HEK293 (cell line): ENCODE data around the gene PREX1.

ENCODE experiments used
- CTCF ChIA-PET: fragments of 350-600 bp; formaldehyde crosslinking; extraction: SDS; loops from one replicate; lab custom pipeline; 2021; ENCODE audit warnings: antibody characterized with exemption; lab: Yijun Ruan, JAX
- POLR2A ChIA-PET: fragments of 300-600 bp; formaldehyde crosslinking; extraction: SDS; loops from one replicate; lab custom pipeline; 2020; ENCODE audit warnings: antibody characterized with exemption, inconsistent platforms; lab: Yijun Ruan, JAX
- H3K27ac ChIP-seq: fragments of 200-500 bp; sonication (Bioruptor generic); 2 replicates; pipeline ENCODE4 v1.5.1; 2014; ENCODE audit warnings: low read depth, low read length, control low read depth, inconsistent platforms; ENCODE audit errors: extremely low read depth
- H3K36me3 ChIP-seq, 2 experiments: fragments of 200-500 bp in 1 of 2; sonication (Bioruptor generic) in 1 of 2; 1 replicate in 1 of 2; 2 replicates in 1 of 2; pipeline ENCODE4 v1.5.1; 2014 to 2017; ENCODE audit warnings: inconsistent platforms in 2 of 2, low read length in 2 of 2; ENCODE audit not compliant: control insufficient read depth in 2 of 2, insufficient read depth in 1 of 2
- H3K4me1 ChIP-seq: fragments of 200-500 bp; sonication (Bioruptor generic); 2 replicates; pipeline ENCODE4 v1.5.1; 2014; ENCODE audit warnings: mild to moderate bottlenecking, low read length, inconsistent platforms; ENCODE audit not compliant: control insufficient read depth, insufficient read depth
- H3K4me3 ChIP-seq: 2 replicates; pipeline ENCODE4 v1.5.1; 2011; ENCODE audit warnings: low read depth, mild to moderate bottlenecking, control low read depth, low read length, moderate library complexity
- H3K9me3 ChIP-seq: fragments of 200-500 bp; sonication (Bioruptor generic); 2 replicates; pipeline ENCODE4 v1.5.1; 2014; ENCODE audit warnings: low read depth, low read length, inconsistent platforms; ENCODE audit not compliant: control insufficient read depth, insufficient read depth
- GLI2 ChIP-seq: fragments of 450-650 bp; formaldehyde crosslinking; IDR thresholded peaks from 2 replicates; pipeline ENCODE4; 2017; ENCODE audit warnings: missing biosample characterization, missing genetic modification characterization, low read depth, borderline replicate concordance
- KLF16 ChIP-seq: fragments of 450-650 bp; formaldehyde crosslinking; IDR thresholded peaks from 2 replicates; pipeline ENCODE4 v1.5.1; 2017; ENCODE audit warnings: missing biosample characterization, missing genetic modification characterization
- REPIN1 ChIP-seq: fragments of 450-650 bp; formaldehyde crosslinking; IDR thresholded peaks from 2 replicates; pipeline ENCODE4 v1.5.1; 2017; ENCODE audit warnings: missing biosample characterization, missing genetic modification characterization, low read depth
- SCRT2 ChIP-seq: fragments of 450-650 bp; formaldehyde crosslinking; IDR thresholded peaks from 2 replicates; pipeline ENCODE4 v1.5.1; 2016; ENCODE audit warnings: missing biosample characterization, missing genetic modification characterization
- ZNF202 ChIP-seq: fragments of 450-650 bp; formaldehyde crosslinking; IDR thresholded peaks from 2 replicates; pipeline ENCODE4 v1.5.1; 2016; ENCODE audit warnings: missing biosample characterization, missing genetic modification characterization, borderline replicate concordance
- ZNF223 ChIP-seq: fragments of 450-650 bp; formaldehyde crosslinking; IDR thresholded peaks from 2 replicates; pipeline ENCODE4 v1.5.1; 2016; ENCODE audit warnings: missing biosample characterization, missing genetic modification characterization
- ZNF239 ChIP-seq: fragments of 450-650 bp; formaldehyde crosslinking; IDR thresholded peaks from 2 replicates; pipeline ENCODE4 v1.5.1; 2016; ENCODE audit warnings: missing biosample characterization, missing genetic modification characterization
- ZNF274 ChIP-seq, 2 experiments: fragments of 200-500 bp in 1 of 2; fragments of 450-650 bp in 1 of 2; sonication (Bioruptor generic) in 1 of 2; formaldehyde crosslinking in 1 of 2; IDR thresholded peaks; 2 replicates each; pipeline versions ENCODE4 v1.5.1 to v1.6.1; 2014 to 2016; ENCODE audit warnings: borderline replicate concordance in 1 of 2, inconsistent platforms in 1 of 2, low read length in 1 of 2, missing biosample characterization in 1 of 2, missing genetic modification characterization in 1 of 2
- ZNF423 ChIP-seq: fragments of 450-650 bp; formaldehyde crosslinking; IDR thresholded peaks from 2 replicates; pipeline ENCODE4 v1.5.1; 2016; ENCODE audit warnings: missing biosample characterization, missing genetic modification characterization
- ZNF433 ChIP-seq: fragments of 450-650 bp; formaldehyde crosslinking; IDR thresholded peaks from 2 replicates; pipeline ENCODE4 v1.5.1; 2016; ENCODE audit warnings: missing biosample characterization, missing genetic modification characterization, low read depth
- ZNF521 ChIP-seq: fragments of 450-650 bp; formaldehyde crosslinking; IDR thresholded peaks from 2 replicates; pipeline ENCODE4 v1.5.1; 2017; ENCODE audit warnings: missing biosample characterization, mild to moderate bottlenecking, missing genetic modification characterization
- ZNF600 ChIP-seq: fragments of 450-650 bp; formaldehyde crosslinking; IDR thresholded peaks from 2 replicates; pipeline ENCODE4 v1.5.1; 2016; ENCODE audit warnings: missing biosample characterization, missing genetic modification characterization
- ZNF621 ChIP-seq: fragments of 450-650 bp; formaldehyde crosslinking; IDR thresholded peaks from 2 replicates; pipeline ENCODE4 v1.5.1; 2017; ENCODE audit warnings: missing biosample characterization, missing genetic modification characterization
- ZNF670 ChIP-seq: fragments of 450-650 bp; formaldehyde crosslinking; IDR thresholded peaks from 2 replicates; pipeline ENCODE4 v1.5.1; 2016; ENCODE audit warnings: missing biosample characterization, missing genetic modification characterization, low read depth
- ZNF776 ChIP-seq: fragments of 450-650 bp; formaldehyde crosslinking; IDR thresholded peaks from 2 replicates; pipeline ENCODE4 v1.5.0; 2017; ENCODE audit warnings: missing biosample characterization, missing genetic modification characterization, borderline replicate concordance
- TF ChIP-seq, protein P1 (sequence below): fragments of 450-650 bp; formaldehyde crosslinking; conservative IDR thresholded peaks from 2 replicates; pipeline ENCODE4 v1.5.1; 2016; ENCODE audit warnings: low read depth, missing biosample characterization, missing genetic modification characterization
- TF ChIP-seq, protein P2 (sequence below): fragments of 450-650 bp; IDR thresholded peaks from 2 replicates; pipeline ENCODE4 v1.5.1; 2018; ENCODE audit warnings: missing biosample characterization, mild to moderate bottlenecking, missing genetic modification characterization
- TF ChIP-seq, protein P3 (sequence below): fragments of 450-650 bp; formaldehyde crosslinking; IDR thresholded peaks from 2 replicates; pipeline ENCODE4 v1.5.1; 2016; ENCODE audit warnings: missing biosample characterization, missing genetic modification characterization
- TF ChIP-seq, protein P4 (sequence below): IDR thresholded peaks from 2 replicates; pipeline ENCODE4 v1.6.1; 2011; ENCODE audit warnings: mild to moderate bottlenecking, low read depth, low read length, borderline replicate concordance

PREX1 gene

DNA sequence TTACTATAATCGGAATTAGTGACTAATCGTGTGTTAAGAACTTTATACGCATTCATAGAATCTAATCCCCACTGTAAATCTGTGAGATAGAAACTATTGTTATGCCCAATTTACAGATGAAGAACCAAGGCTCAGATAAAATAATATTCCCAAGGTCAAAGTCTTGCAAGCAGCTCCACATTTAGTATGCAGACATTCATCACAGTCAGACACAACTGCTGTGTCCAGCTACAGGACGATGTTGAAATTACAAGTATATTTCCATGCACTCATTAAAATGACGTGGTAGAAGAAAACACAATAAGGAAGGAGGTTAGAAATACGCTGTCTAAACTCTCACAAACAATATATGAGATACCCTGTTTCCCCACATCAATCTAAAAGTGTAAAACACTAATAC is 82.5 kb downstream of the PREX1 start (continued):
- TF ChIP-seq, protein P1, sequence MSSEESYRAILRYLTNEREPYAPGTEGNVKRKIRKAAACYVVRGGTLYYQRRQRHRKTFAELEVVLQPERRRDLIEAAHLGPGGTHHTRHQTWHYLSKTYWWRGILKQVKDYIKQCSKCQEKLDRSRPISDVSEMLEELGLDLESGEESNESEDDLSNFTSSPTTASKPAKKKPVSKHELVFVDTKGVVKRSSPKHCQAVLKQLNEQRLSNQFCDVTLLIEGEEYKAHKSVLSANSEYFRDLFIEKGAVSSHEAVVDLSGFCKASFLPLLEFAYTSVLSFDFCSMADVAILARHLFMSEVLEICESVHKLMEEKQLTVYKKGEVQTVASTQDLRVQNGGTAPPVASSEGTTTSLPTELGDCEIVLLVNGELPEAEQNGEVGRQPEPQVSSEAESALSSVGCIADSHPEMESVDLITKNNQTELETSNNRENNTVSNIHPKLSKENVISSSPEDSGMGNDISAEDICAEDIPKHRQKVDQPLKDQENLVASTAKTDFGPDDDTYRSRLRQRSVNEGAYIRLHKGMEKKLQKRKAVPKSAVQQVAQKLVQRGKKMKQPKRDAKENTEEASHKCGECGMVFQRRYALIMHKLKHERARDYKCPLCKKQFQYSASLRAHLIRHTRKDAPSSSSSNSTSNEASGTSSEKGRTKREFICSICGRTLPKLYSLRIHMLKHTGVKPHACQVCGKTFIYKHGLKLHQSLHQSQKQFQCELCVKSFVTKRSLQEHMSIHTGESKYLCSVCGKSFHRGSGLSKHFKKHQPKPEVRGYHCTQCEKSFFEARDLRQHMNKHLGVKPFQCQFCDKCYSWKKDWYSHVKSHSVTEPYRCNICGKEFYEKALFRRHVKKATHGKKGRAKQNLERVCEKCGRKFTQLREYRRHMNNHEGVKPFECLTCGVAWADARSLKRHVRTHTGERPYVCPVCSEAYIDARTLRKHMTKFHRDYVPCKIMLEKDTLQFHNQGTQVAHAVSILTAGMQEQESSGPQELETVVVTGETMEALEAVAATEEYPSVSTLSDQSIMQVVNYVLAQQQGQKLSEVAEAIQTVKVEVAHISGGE (tag by site-specific recombination): no peak
- TF ChIP-seq ZNF202 (tag by site-specific recombination) (no peak), KLF16 (tag by site-specific recombination) (no peak), ZNF776 (tag by site-specific recombination) (no peak)

DNA sequence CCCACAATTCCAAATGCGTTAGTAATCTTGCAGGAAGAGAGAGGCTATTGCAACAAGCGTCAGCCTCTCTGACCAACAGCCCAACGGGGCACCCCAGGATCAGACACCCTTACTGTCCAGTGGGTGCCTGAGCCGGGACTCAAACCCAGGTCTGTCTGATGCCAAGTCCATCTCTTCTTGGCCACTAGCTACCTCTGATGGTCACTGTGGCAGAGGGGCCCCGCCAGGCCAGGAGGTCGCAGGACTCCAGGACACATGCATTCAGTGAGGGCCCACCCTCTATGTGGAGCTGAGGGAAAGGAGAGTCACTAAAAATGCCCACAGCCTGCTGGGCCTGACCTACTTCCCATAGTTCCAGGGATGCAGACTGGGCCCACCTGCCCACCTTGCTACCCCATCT is 83.3 kb downstream of the PREX1 start:
- POLR2A ChIA-PET: no interaction called here
- Histone ChIP-seq H3K27ac (no peak overlapping the region), H3K4me3 (no peak overlapping the region), H3K36me3 (peaks cover 0 to 2% of the 10 kb centered on the region in 2 experiments; a peak in 1 of 3 replicates), H3K4me1 (no peaks in the 10 kb centered on the region), H3K9me3 (no peaks in the 10 kb centered on the region)
- CTCF ChIA-PET: no interaction called here
- TF ChIP-seq, protein P2, sequence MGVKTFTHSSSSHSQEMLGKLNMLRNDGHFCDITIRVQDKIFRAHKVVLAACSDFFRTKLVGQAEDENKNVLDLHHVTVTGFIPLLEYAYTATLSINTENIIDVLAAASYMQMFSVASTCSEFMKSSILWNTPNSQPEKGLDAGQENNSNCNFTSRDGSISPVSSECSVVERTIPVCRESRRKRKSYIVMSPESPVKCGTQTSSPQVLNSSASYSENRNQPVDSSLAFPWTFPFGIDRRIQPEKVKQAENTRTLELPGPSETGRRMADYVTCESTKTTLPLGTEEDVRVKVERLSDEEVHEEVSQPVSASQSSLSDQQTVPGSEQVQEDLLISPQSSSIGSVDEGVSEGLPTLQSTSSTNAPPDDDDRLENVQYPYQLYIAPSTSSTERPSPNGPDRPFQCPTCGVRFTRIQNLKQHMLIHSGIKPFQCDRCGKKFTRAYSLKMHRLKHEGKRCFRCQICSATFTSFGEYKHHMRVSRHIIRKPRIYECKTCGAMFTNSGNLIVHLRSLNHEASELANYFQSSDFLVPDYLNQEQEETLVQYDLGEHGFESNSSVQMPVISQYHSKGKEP (tag by site-specific recombination): no peak
- TF ChIP-seq ZNF621 (tag by site-specific recombination) (no peak), ZNF433 (tag by site-specific recombination) (no peak), SCRT2 (tag by site-specific recombination) (no peak), ZNF274 (IDR thresholded peaks at IDR 0.05; ENCODE audit: low read length) (no peak), ZNF274 (tag by site-specific recombination; IDR thresholded peaks at IDR 0.05; ENCODE audit: borderline replicate concordance) (no peak), REPIN1 (no peak), ZNF600 (no peak), ZNF423 (no peak), ZNF223 (tag by site-specific recombination) (no peak), ZNF239 (tag by site-specific recombination) (no peak), ZNF670 (tag by site-specific recombination) (no peak), GLI2 (tag by site-specific recombination) (no peak), ZNF521 (tag by site-specific recombination) (no peak)
- TF ChIP-seq, protein P3, sequence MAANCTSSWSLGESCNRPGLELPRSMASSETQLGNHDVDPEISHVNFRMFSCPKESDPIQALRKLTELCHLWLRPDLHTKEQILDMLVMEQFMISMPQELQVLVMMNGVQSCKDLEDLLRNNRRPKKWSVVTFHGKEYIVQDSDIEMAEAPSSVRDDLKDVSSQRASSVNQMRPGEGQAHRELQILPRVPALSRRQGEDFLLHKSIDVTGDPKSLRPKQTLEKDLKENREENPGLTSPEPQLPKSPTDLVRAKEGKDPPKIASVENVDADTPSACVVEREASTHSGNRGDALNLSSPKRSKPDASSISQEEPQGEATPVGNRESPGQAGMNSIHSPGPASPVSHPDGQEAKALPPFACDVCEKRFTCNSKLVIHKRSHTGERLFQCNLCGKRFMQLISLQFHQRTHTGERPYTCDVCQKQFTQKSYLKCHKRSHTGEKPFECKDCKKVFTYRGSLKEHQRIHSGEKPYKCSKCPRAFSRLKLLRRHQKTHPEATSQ (tag by site-specific recombination): no peak
- TF ChIP-seq, protein P4, sequence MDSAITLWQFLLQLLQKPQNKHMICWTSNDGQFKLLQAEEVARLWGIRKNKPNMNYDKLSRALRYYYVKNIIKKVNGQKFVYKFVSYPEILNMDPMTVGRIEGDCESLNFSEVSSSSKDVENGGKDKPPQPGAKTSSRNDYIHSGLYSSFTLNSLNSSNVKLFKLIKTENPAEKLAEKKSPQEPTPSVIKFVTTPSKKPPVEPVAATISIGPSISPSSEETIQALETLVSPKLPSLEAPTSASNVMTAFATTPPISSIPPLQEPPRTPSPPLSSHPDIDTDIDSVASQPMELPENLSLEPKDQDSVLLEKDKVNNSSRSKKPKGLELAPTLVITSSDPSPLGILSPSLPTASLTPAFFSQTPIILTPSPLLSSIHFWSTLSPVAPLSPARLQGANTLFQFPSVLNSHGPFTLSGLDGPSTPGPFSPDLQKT: no peak
